K562 treated with DMSO at 1 percent for 48 hours (cell line): ENCODE results near the gene KRTAP19-6. TPM values are rescaled to one million over a fixed set of nuclear protein-coding genes. Genes with fewer than 3 reads are reported as not detected.

Source experiments
- total RNA-seq: library from RNA; unstranded; fragments of 300-600 nt; gene quantifications from 2 replicates; pipeline ENCODE4 v1.2.3, GENCODE V29; 2022; ENCODE audit warnings: low replicate concordance; ENCODE audit errors: extremely low read depth

Gene KRTAP19-6
- total RNA-seq = not detected in 2 replicates

GRCh38 chr21:30541764-30542163 lies at the start of gene KRTAP19-6:
TSS of gene KRTAP19-6 (minus strand) at chr21:30541864. CDS start at chr21:30541833, 31 bp downstream.

GRCh38 chr21:30590297-30590696 lies 48.6 kb upstream of the KRTAP19-6 start, which contains the start of gene KRTAP22-2:
TSS of gene KRTAP22-2 (minus strand) at chr21:30590397.

GRCh38 chr21:30561264-30561895 lies 19.7 kb upstream of the KRTAP19-6 start, which contains the start of gene KRTAP19-7:
TSS of gene KRTAP19-7 (minus strand) at chr21:30561314. CDS start at chr21:30561289, 25 bp downstream.

GRCh38 chr21:30502041-30502440 lies 39.6 kb downstream of the KRTAP19-6 start, which contains the start of gene KRTAP19-5:
TSS of gene KRTAP19-5 (minus strand) at chr21:30502141. CDS start at chr21:30502090, 51 bp downstream.

GRCh38 chr21:30497065-30497464 lies 44.6 kb downstream of the KRTAP19-6 start, which contains the start of gene KRTAP19-4:
TSS of gene KRTAP19-4 (minus strand) at chr21:30497165. CDS start at chr21:30497110, 55 bp downstream.

GRCh38 chr21:30491963-30492428 lies 49.7 kb downstream of the KRTAP19-6 start, which contains the start of gene KRTAP19-3:
TSS of gene KRTAP19-3 (minus strand) at chr21:30492013. CDS start at chr21:30491957, 56 bp downstream.

Other genes with a start within 250 kb of the KRTAP19-6 start
- not detected in 2 replicates for gene KRTAP26-1, start 221.5 kb downstream of the KRTAP19-6 start, total RNA-seq
- gene KRTAP27-1, start 204.2 kb downstream of the KRTAP19-6 start, total RNA-seq = not detected in 2 replicates
- gene KRTAP23-1, start 193.3 kb downstream of the KRTAP19-6 start, total RNA-seq = not detected in 2 replicates
- gene KRTAP13-2, start 169.6 kb downstream of the KRTAP19-6 start, total RNA-seq = not detected in 2 replicates
- gene KRTAP13-1, start 145.8 kb downstream of the KRTAP19-6 start, total RNA-seq = not detected in 2 replicates
- not detected in 2 replicates for gene KRTAP13-3, start 115.9 kb downstream of the KRTAP19-6 start, total RNA-seq
- not detected in 2 replicates for gene KRTAP13-4, start 111.6 kb downstream of the KRTAP19-6 start, total RNA-seq
- gene KRTAP15-1, start 101.6 kb downstream of the KRTAP19-6 start, total RNA-seq = not detected in 2 replicates
- gene KRTAP19-1, start 61.5 kb downstream of the KRTAP19-6 start, total RNA-seq = not detected in 2 replicates
- gene KRTAP19-2, start 54.4 kb downstream of the KRTAP19-6 start, total RNA-seq = not detected in 2 replicates
- gene KRTAP19-3, start 49.9 kb downstream of the KRTAP19-6 start, total RNA-seq = not detected in 2 replicates
- not detected in 2 replicates for gene KRTAP19-4, start 44.7 kb downstream of the KRTAP19-6 start, total RNA-seq
- gene KRTAP19-5, start 39.7 kb downstream of the KRTAP19-6 start, total RNA-seq = not detected in 2 replicates
- gene KRTAP19-7, start 19.4 kb upstream of the KRTAP19-6 start, total RNA-seq = not detected in 2 replicates
- gene KRTAP22-2, start 48.5 kb upstream of the KRTAP19-6 start, total RNA-seq = not detected in 2 replicates
- gene KRTAP6-3, start 50.6 kb upstream of the KRTAP19-6 start, total RNA-seq = not detected in 2 replicates
- not detected in 2 replicates for gene KRTAP6-2, start 57.0 kb upstream of the KRTAP19-6 start, total RNA-seq
- gene KRTAP22-1, start 59.2 kb upstream of the KRTAP19-6 start, total RNA-seq = not detected in 2 replicates
- not detected in 2 replicates for gene KRTAP6-1, start 72.1 kb upstream of the KRTAP19-6 start, total RNA-seq
- gene KRTAP20-1, start 74.6 kb upstream of the KRTAP19-6 start, total RNA-seq = not detected in 2 replicates
- gene KRTAP20-4, start 78.8 kb upstream of the KRTAP19-6 start, total RNA-seq = not detected in 2 replicates
- gene KRTAP20-2, start 93.3 kb upstream of the KRTAP19-6 start, total RNA-seq = not detected in 2 replicates
- not detected in 2 replicates for gene KRTAP20-3, start 101.0 kb upstream of the KRTAP19-6 start, total RNA-seq
- gene KRTAP21-3, start 176.9 kb upstream of the KRTAP19-6 start, total RNA-seq = not detected in 2 replicates
- not detected in 2 replicates for gene KRTAP21-2, start 205.4 kb upstream of the KRTAP19-6 start, total RNA-seq
- gene KRTAP21-1, start 213.6 kb upstream of the KRTAP19-6 start, total RNA-seq = not detected in 2 replicates